HCT116 (cell line): ENCODE measurements around the gene TIE1. TPM values are rescaled to one million over a fixed set of nuclear protein-coding genes. Genes with fewer than 3 reads are reported as not detected.

Experiments
- ATAC-seq: fragments of 200-7000 bp; cut with Tn5 transposase; 2 replicates; pipeline ENCODE4 v1.9.1; 2020; ENCODE audit warnings: mild to moderate bottlenecking, moderate library complexity
- BruUV-seq: library from RNA; stranded (reverse); fragments of 400-500 nt; replicated peaks from 2 replicates; lab custom pipeline; 2021; lab: Mats Ljungman, UMichigan
- CTCF ChIA-PET: fragments of 300-600 bp; sonication (Branson Sonifier 250); formaldehyde crosslinking; loops from one replicate; lab custom pipeline; 2021; ENCODE audit warnings: antibody characterized with exemption; lab: Charles Lee
- POLR2A ChIA-PET: fragments of 300-600, 350-600 bp; sonication (Branson Sonifier 250); formaldehyde crosslinking; loops from one replicate; lab custom pipeline; 2021; ENCODE audit warnings: antibody characterized with exemption; lab: Charles Lee
- RAD21 ChIA-PET, 2 experiments: fragments of 300-600 bp; sonication (Branson Sonifier 250); formaldehyde crosslinking; loops; one replicate each; lab custom pipeline; 2023; ENCODE audit warnings: low total read pairs in 2 of 2; ENCODE audit not compliant: uncharacterized antibody in 2 of 2, unreplicated experiment in 2 of 2, low non-redundant PET in 1 of 2; lab: Charles Lee
- DNase-seq: peaks from one replicate; pipeline ENCODE4 v3.0.0-alpha.2; 2010; ENCODE audit warnings: low read depth, low spot score
- H2AFZ ChIP-seq: fragments of 200-600 bp; shearing (Covaris generic), sonication (generic); 2 replicates; pipeline ENCODE4 v1.6.1; 2017; ENCODE audit warnings: low read depth, mixed run types, mixed read lengths, antibody characterized with exemption, low read length; ENCODE audit not compliant: poor library complexity, severe bottlenecking
- H3K27ac ChIP-seq: 2 replicates; pipeline ENCODE4 v1.5.1; 2012; ENCODE audit warnings: low read depth, low read length
- H3K27me3 ChIP-seq: fragments of 200-600 bp; sonication (generic); 2 replicates; pipeline ENCODE4 v1.6.1; 2016; ENCODE audit warnings: mixed run types, low read length, mixed read lengths; ENCODE audit not compliant: insufficient read depth
- H3K36me3 ChIP-seq, 2 experiments: fragments of 200-500 bp in 1 of 2; fragments of 200-600 bp in 1 of 2; sonication (Bioruptor generic) in 1 of 2; sonication (generic) in 1 of 2; 2 replicates each; pipeline versions ENCODE4 v1.5.1 to v1.6.1; 2014 to 2016; ENCODE audit warnings: low read length in 2 of 2, inconsistent platforms in 1 of 2, mixed read lengths in 1 of 2, mixed run types in 1 of 2; ENCODE audit not compliant: insufficient read depth in 2 of 2, control insufficient read depth in 1 of 2
- H3K4me1 ChIP-seq, 2 experiments: fragments of 200-600 bp in 1 of 2; sonication (generic) in 1 of 2; 2 replicates each; pipeline versions ENCODE4 v1.5.1 to v1.6.1; 2012 to 2017; ENCODE audit warnings: low read length in 2 of 2, inconsistent platforms in 1 of 2, mild to moderate bottlenecking in 1 of 2, mixed read lengths in 1 of 2, mixed run types in 1 of 2, moderate library complexity in 1 of 2; ENCODE audit not compliant: insufficient read depth in 2 of 2, control insufficient read depth in 1 of 2
- H3K4me2 ChIP-seq: fragments of 200-600 bp; sonication (generic); 2 replicates; pipeline ENCODE4 v1.6.1; 2017; ENCODE audit warnings: mixed run types, low read length, mixed read lengths
- H3K4me3 ChIP-seq, 2 experiments: fragments of 200-600 bp in 1 of 2; sonication (generic) in 1 of 2; replicated peaks in 1 of 2; 2 replicates each; pipeline ENCODE4 v1.5.1; 2011 to 2016; ENCODE audit warnings: low read length in 2 of 2, control low read depth in 1 of 2, low read depth in 1 of 2, mild to moderate bottlenecking in 1 of 2, mixed read lengths in 1 of 2, mixed run types in 1 of 2
- H3K79me2 ChIP-seq: fragments of 200-600 bp; sonication (generic); 2 replicates; pipeline ENCODE4 v1.6.1; 2017; ENCODE audit warnings: mild to moderate bottlenecking, mixed run types, low read length, moderate library complexity, mixed read lengths; ENCODE audit not compliant: insufficient read depth
- H3K9ac ChIP-seq: fragments of 200-600 bp; sonication (generic); 2 replicates; pipeline ENCODE4 v1.6.1; 2016; ENCODE audit warnings: low read length, mixed read lengths
- H3K9me2 ChIP-seq: fragments of 200-600 bp; sonication (generic), shearing (Covaris generic); 2 replicates; pipeline ENCODE4 v1.6.1; 2017; ENCODE audit warnings: mixed run types, mild to moderate bottlenecking, moderate library complexity; ENCODE audit not compliant: insufficient read depth
- H3K9me3 ChIP-seq, 2 experiments: fragments of 200-500 bp in 1 of 2; fragments of 200-600 bp in 1 of 2; sonication (Bioruptor generic) in 1 of 2; sonication (generic) in 1 of 2; 2 replicates each; pipeline ENCODE4 v1.6.1; 2014 to 2017; ENCODE audit warnings: low read length in 2 of 2, mixed read lengths in 2 of 2, inconsistent platforms in 1 of 2, low read depth in 1 of 2, mild to moderate bottlenecking in 1 of 2, mixed run types in 1 of 2, moderate library complexity in 1 of 2; ENCODE audit not compliant: control insufficient read depth in 1 of 2, insufficient read depth in 1 of 2
- H4K20me1 ChIP-seq: fragments of 200-600 bp; sonication (generic), shearing (Covaris generic); 2 replicates; pipeline ENCODE4 v1.6.1; 2017; ENCODE audit warnings: mixed run types, mild to moderate bottlenecking, moderate library complexity; ENCODE audit not compliant: insufficient read depth
- CBX3 ChIP-seq: IDR thresholded peaks from 2 replicates; pipeline ENCODE4 v1.6.1; 2012; ENCODE audit warnings: low read depth
- EGR1 ChIP-seq: IDR thresholded peaks from 2 replicates; pipeline ENCODE4 v1.6.1; 2012; ENCODE audit warnings: low read depth
- FOSL1 ChIP-seq: IDR thresholded peaks from 2 replicates; pipeline ENCODE4 v1.6.1; 2012; ENCODE audit warnings: low read depth
- JUND ChIP-seq: IDR thresholded peaks from 2 replicates; pipeline ENCODE4 v1.6.1; 2012
- POLR2A ChIP-seq: IDR thresholded peaks from 2 replicates; pipeline ENCODE4 v1.7.0; 2011; ENCODE audit warnings: borderline replicate concordance; ENCODE audit not compliant: insufficient read depth, insufficient read length; ENCODE audit errors: extremely low read depth
- SP1 ChIP-seq: IDR thresholded peaks from 2 replicates; pipeline ENCODE4 v1.6.1; 2012; ENCODE audit warnings: low read depth
- intact Hi-C: fragments of 100-400 bp; cut with micrococcal nuclease; formaldehyde crosslinking; loops from 2 replicates; pipeline ENCODE4 v1.10.0; 2022
- total RNA-seq: library from RNA; stranded (reverse); gene quantifications from one replicate; pipeline ENCODE4 v1.2.1, GENCODE V29; 2021; ENCODE audit not compliant: unreplicated experiment
- TF ChIP-seq, protein P1 (sequence below): IDR thresholded peaks from 2 replicates; pipeline ENCODE4 v1.6.1; 2012; ENCODE audit warnings: low read depth
- TF ChIP-seq, protein P2 (sequence below): IDR thresholded peaks from 2 replicates; pipeline ENCODE4 v1.6.1; 2012
- TF ChIP-seq, protein P3 (sequence below): IDR thresholded peaks from 2 replicates; pipeline ENCODE4 v1.6.1; 2012
- TF ChIP-seq, protein P4 (sequence below): IDR thresholded peaks from 2 replicates; pipeline ENCODE4 v1.6.1; 2011; ENCODE audit warnings: mild to moderate bottlenecking, low read length, moderate library complexity; ENCODE audit not compliant: insufficient replicate concordance; ENCODE audit errors: extremely low read depth

TIE1 gene
- total RNA-seq, 1 experiment from 2014 or later = not detected

DNA sequence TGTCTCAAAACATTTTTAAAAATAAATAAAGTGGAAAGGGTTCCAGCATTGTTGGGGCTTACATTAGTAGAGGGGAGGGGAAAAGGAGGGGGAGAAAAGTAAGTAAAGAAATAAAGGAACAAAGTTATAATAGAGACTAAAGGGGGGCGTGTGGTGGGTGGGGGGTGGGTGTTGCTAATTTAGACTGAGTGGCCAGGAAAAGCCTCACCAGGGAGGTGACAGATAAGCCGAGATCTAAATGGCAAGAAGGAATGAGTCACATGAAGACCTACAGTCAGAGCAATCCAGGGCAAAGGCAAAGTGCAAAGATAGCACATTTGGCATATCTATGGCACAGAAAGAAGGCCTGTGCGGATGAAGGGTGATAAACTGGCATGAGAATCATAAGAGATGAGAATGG is 44.3 kb downstream of the TIE1 start:
- ChIA-PET POLR2A (no interaction called here), RAD21 (interaction anchor here in 1 of 2 experiments (0.7 kb wide), 1 partner anchor 70 kb away, joined by 3 read pairs; no protein-coding TSS in a partner anchor), CTCF (no interaction called here)
- TF ChIP-seq CBX3 (no peak), FOSL1 (peak; percentile 37; the same call in 1 of the 2 replicates), SP1 (peak; percentile 48), EGR1 (0 out of 2 replicates have a peak, but pooled peaks have one; percentile 35), POLR2A (no peak), JUND (peak; percentile 51)
- TF ChIP-seq, protein P1, sequence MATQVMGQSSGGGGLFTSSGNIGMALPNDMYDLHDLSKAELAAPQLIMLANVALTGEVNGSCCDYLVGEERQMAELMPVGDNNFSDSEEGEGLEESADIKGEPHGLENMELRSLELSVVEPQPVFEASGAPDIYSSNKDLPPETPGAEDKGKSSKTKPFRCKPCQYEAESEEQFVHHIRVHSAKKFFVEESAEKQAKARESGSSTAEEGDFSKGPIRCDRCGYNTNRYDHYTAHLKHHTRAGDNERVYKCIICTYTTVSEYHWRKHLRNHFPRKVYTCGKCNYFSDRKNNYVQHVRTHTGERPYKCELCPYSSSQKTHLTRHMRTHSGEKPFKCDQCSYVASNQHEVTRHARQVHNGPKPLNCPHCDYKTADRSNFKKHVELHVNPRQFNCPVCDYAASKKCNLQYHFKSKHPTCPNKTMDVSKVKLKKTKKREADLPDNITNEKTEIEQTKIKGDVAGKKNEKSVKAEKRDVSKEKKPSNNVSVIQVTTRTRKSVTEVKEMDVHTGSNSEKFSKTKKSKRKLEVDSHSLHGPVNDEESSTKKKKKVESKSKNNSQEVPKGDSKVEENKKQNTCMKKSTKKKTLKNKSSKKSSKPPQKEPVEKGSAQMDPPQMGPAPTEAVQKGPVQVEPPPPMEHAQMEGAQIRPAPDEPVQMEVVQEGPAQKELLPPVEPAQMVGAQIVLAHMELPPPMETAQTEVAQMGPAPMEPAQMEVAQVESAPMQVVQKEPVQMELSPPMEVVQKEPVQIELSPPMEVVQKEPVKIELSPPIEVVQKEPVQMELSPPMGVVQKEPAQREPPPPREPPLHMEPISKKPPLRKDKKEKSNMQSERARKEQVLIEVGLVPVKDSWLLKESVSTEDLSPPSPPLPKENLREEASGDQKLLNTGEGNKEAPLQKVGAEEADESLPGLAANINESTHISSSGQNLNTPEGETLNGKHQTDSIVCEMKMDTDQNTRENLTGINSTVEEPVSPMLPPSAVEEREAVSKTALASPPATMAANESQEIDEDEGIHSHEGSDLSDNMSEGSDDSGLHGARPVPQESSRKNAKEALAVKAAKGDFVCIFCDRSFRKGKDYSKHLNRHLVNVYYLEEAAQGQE = no peak
- TF ChIP-seq, protein P2, sequence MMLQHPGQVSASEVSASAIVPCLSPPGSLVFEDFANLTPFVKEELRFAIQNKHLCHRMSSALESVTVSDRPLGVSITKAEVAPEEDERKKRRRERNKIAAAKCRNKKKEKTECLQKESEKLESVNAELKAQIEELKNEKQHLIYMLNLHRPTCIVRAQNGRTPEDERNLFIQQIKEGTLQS = no peak
- TF ChIP-seq, protein P3, sequence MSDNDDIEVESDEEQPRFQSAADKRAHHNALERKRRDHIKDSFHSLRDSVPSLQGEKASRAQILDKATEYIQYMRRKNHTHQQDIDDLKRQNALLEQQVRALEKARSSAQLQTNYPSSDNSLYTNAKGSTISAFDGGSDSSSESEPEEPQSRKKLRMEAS = peak; percentile 37; the same call in 1 of the 2 replicates
- TF ChIP-seq, protein P4, sequence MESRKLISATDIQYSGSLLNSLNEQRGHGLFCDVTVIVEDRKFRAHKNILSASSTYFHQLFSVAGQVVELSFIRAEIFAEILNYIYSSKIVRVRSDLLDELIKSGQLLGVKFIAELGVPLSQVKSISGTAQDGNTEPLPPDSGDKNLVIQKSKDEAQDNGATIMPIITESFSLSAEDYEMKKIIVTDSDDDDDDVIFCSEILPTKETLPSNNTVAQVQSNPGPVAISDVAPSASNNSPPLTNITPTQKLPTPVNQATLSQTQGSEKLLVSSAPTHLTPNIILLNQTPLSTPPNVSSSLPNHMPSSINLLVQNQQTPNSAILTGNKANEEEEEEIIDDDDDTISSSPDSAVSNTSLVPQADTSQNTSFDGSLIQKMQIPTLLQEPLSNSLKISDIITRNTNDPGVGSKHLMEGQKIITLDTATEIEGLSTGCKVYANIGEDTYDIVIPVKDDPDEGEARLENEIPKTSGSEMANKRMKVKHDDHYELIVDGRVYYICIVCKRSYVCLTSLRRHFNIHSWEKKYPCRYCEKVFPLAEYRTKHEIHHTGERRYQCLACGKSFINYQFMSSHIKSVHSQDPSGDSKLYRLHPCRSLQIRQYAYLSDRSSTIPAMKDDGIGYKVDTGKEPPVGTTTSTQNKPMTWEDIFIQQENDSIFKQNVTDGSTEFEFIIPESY = no peak
- Histone ChIP-seq H2AFZ (no peak overlapping the region), H3K79me2 (no peaks in the 10 kb centered on the region), H3K27ac (no peak overlapping the region), H3K9me2 (no peaks in the 10 kb centered on the region), H4K20me1 (no peaks in the 10 kb centered on the region), H3K4me2 (peak overlapping the region; percentile 57), H3K27me3 (no peaks in the 10 kb centered on the region), H3K36me3 (no peaks in the 10 kb centered on the region), H3K9ac (no peak overlapping the region), H3K9me3 (no peaks in the 10 kb centered on the region), H3K4me1 (peaks cover 35 to 69% of the 10 kb centered on the region in 2 experiments), H3K4me3 (no peak overlapping the region)
- no peak for DNase-seq
- no TSS peak for BruUV-seq
- no peak for ATAC-seq
- intact Hi-C loops = no loop called here
